IMR-90 (cell line): ENCODE measurements around the gene PLXNA4. TPM values are rescaled to one million over a fixed set of nuclear protein-coding genes. Genes with fewer than 3 reads are reported as not detected.
A peak's percentile ranks its signal among the peaks of the same experiment; 100 is the strongest.

Experiments
- ATAC-seq: fragments of 200-7000 bp; cut with Tn5 transposase; 2 replicates; pipeline ENCODE4 v1.9.1; 2020; ENCODE audit warnings: low read depth, mild to moderate bottlenecking, moderate library complexity
- BruUV-seq: library from RNA; stranded (reverse); fragments of 400-500 nt; replicated peaks from 2 replicates; lab custom pipeline; 2021; lab: Mats Ljungman, UMichigan
- CTCF ChIA-PET: fragments of 300-600 bp; formaldehyde crosslinking; extraction: SDS; loops from one replicate; lab custom pipeline; 2021; ENCODE audit warnings: antibody characterized with exemption; lab: Yijun Ruan, JAX
- POLR2A ChIA-PET: fragments of 300-600 bp; sonication (Branson Sonifier 250); formaldehyde crosslinking; loops from one replicate; lab custom pipeline; 2022; ENCODE audit warnings: antibody characterized with exemption; ENCODE audit not compliant: unreplicated experiment; lab: Charles Lee
- DNase-seq: peaks from one replicate; pipeline ENCODE4 v3.0.0; 2013
- H2AFZ ChIP-seq: replicated peaks from 2 replicates; pipeline ENCODE3; 2013; ENCODE audit warnings: low read length, mild to moderate bottlenecking; ENCODE audit not compliant: poor library complexity
- H2AK5ac ChIP-seq: 2 replicates; pipeline ENCODE4 v1.6.1; 2013; ENCODE audit warnings: low read depth, low read length, inconsistent platforms
- H2AK9ac ChIP-seq: replicated peaks from 2 replicates; pipeline ENCODE3; 2013; ENCODE audit warnings: mild to moderate bottlenecking, low read depth, low read length, moderate library complexity; ENCODE audit not compliant: poor library complexity
- H2BK120ac ChIP-seq: 2 replicates; pipeline ENCODE4 v1.6.1; 2013; ENCODE audit warnings: low read depth, low read length, inconsistent platforms
- H2BK15ac ChIP-seq: 3 replicates; pipeline ENCODE4 v1.6.1; 2013; ENCODE audit warnings: low read depth, low read length, inconsistent platforms
- H2BK20ac ChIP-seq: 2 replicates; pipeline ENCODE4 v1.6.1; 2013; ENCODE audit warnings: low read depth, mild to moderate bottlenecking, inconsistent platforms, low read length, moderate library complexity
- H2BK5ac ChIP-seq: 2 replicates; pipeline ENCODE4 v1.6.1; 2013; ENCODE audit warnings: mild to moderate bottlenecking, low read depth, low read length, inconsistent platforms; ENCODE audit not compliant: poor library complexity, severe bottlenecking
- H3K14ac ChIP-seq: replicated peaks from 2 replicates; pipeline ENCODE4 v1.6.1; 2013; ENCODE audit warnings: low read depth, low read length, inconsistent platforms
- H3K18ac ChIP-seq: 2 replicates; pipeline ENCODE4 v1.6.1; 2013; ENCODE audit warnings: low read depth, low read length, control low read depth
- H3K23ac ChIP-seq: 2 replicates; pipeline ENCODE4 v1.6.1; 2013; ENCODE audit warnings: low read depth, low read length, inconsistent platforms
- H3K27ac ChIP-seq: 2 replicates; pipeline ENCODE4 v1.5.1; 2013; ENCODE audit warnings: mild to moderate bottlenecking, control low read depth, low read length; ENCODE audit not compliant: insufficient read depth
- H3K27me3 ChIP-seq: 2 replicates; pipeline ENCODE4 v1.6.1; 2013; ENCODE audit warnings: low read length; ENCODE audit not compliant: control insufficient read depth, insufficient read depth
- H3K36me3 ChIP-seq: 2 replicates; pipeline ENCODE4 v1.6.1; 2013; ENCODE audit warnings: low read length, mixed read lengths; ENCODE audit not compliant: control insufficient read depth, insufficient read depth
- H3K4ac ChIP-seq: 2 replicates; pipeline ENCODE4 v1.6.1; 2013; ENCODE audit warnings: low read depth, low read length, inconsistent platforms
- H3K4me1 ChIP-seq: 2 replicates; pipeline ENCODE4 v1.6.1; 2013; ENCODE audit warnings: low read length, mixed read lengths; ENCODE audit not compliant: control insufficient read depth, insufficient read depth
- H3K4me2 ChIP-seq: 2 replicates; pipeline ENCODE4 v1.6.1; 2013; ENCODE audit warnings: low read depth, mild to moderate bottlenecking, control low read depth, low read length, moderate library complexity
- H3K4me3 ChIP-seq: 2 replicates; pipeline ENCODE4 v1.5.1; 2013; ENCODE audit warnings: low read depth, mild to moderate bottlenecking, control low read depth, low read length, moderate library complexity; ENCODE audit not compliant: insufficient read depth
- H3K56ac ChIP-seq: 2 replicates; pipeline ENCODE4 v1.6.1; 2013; ENCODE audit warnings: low read length, inconsistent platforms; ENCODE audit not compliant: insufficient read depth; ENCODE audit errors: extremely low read depth
- H3K79me1 ChIP-seq, 2 experiments: 2 replicates each; pipeline ENCODE4 v1.6.1; 2013; ENCODE audit warnings: low read length in 2 of 2, inconsistent platforms in 1 of 2, low read depth in 1 of 2
- H3K9ac ChIP-seq: 2 replicates; pipeline ENCODE4 v1.6.1; 2013; ENCODE audit warnings: low read depth, low read length, control low read depth
- H3K9me1 ChIP-seq: 2 replicates; pipeline ENCODE4 v1.6.1; 2013; ENCODE audit warnings: low read length, inconsistent platforms; ENCODE audit not compliant: insufficient read depth
- H3K9me3 ChIP-seq: 2 replicates; pipeline ENCODE4 v1.6.1; 2013; ENCODE audit warnings: low read length; ENCODE audit not compliant: control insufficient read depth, insufficient read depth
- H4K20me1 ChIP-seq: 2 replicates; pipeline ENCODE4 v1.6.1; 2013; ENCODE audit warnings: low read length, inconsistent platforms; ENCODE audit not compliant: insufficient read depth
- H4K5ac ChIP-seq: 2 replicates; pipeline ENCODE4 v1.6.1; 2013; ENCODE audit warnings: mild to moderate bottlenecking, low read depth, low read length, control low read depth
- H4K8ac ChIP-seq, 2 experiments: 2 replicates each; pipeline ENCODE4 v1.6.1; 2013; ENCODE audit warnings: low read depth in 2 of 2, low read length in 2 of 2, control low read depth in 1 of 2, inconsistent platforms in 1 of 2
- H4K91ac ChIP-seq: 2 replicates; pipeline ENCODE4 v1.6.1; 2013; ENCODE audit warnings: low read depth, low read length, inconsistent platforms; ENCODE audit not compliant: insufficient read depth
- CEBPB ChIP-seq: IDR thresholded peaks from 2 replicates; pipeline ENCODE4 v1.6.1; 2012; ENCODE audit warnings: low read depth, low read length, improper control_type of control experiment
- FOS ChIP-seq: fragments of 150-350 bp; IDR thresholded peaks from 2 replicates; pipeline ENCODE4 v1.6.1; 2016; ENCODE audit warnings: low read depth, low read length
- RAD21 ChIP-seq: IDR thresholded peaks from 2 replicates; pipeline ENCODE4 v1.6.1; 2012; ENCODE audit warnings: low read length, improper control_type of control experiment
- SMC3 ChIP-seq: fragments of 150-350 bp; IDR thresholded peaks from 2 replicates; pipeline ENCODE4 v1.6.1; 2016; ENCODE audit warnings: low read depth, mild to moderate bottlenecking, antibody characterized with exemption, low read length, moderate library complexity
- WGBS, 2 experiments: methylation state at CpG; one replicate each; pipeline versions ENCODE4 v1.1.5 to v1.1.7; 2013; ENCODE audit warnings: missing lambda C conversion rate in 2 of 2; ENCODE audit not compliant: insufficient read length in 1 of 2; ENCODE audit errors: extremely low coverage in 2 of 2; 5-methylcytosine and 5-hydroxymethylcytosine counted together
- dilution Hi-C: fragments of 300-500 bp; cut with HindIII; formaldehyde crosslinking; loops from one replicate; pipeline ENCODE4 v1.14.3; 2018; ENCODE audit warnings: low sequenced_read_pairs; ENCODE audit not compliant: unreplicated experiment
- in situ Hi-C: fragments of 300-500 bp; cut with MboI; formaldehyde crosslinking; loops from 3 replicates; pipeline ENCODE4 v1.14.3; 2019; ENCODE audit warnings: low sequenced_read_pairs, inconsistent platforms, mixed read lengths
- intact Hi-C: fragments of 100-400 bp; cut with micrococcal nuclease; formaldehyde crosslinking; loops from 2 replicates; pipeline ENCODE4 v1.10.0; 2022
- polyA plus RNA-seq, 3 experiments: library from polyadenylated mRNA; depleted of rRNA; stranded (reverse); fragments of >200 nt; gene quantifications; 2 replicates each; pipeline ENCODE4 v1.2.3, GENCODE V29; 2012; ENCODE audit warnings: low replicate concordance in 1 of 3
- total RNA-seq: library from RNA; depleted of rRNA; stranded (reverse); fragments of >200 nt; gene quantifications from 2 replicates; pipeline ENCODE4 v1.2.3, GENCODE V29; 2012

PLXNA4 gene
- total and polyA plus RNA-seq, 2 of the 4 experiments (the other 2 are of a cell fraction) = under 0.01 TPM

DNA sequence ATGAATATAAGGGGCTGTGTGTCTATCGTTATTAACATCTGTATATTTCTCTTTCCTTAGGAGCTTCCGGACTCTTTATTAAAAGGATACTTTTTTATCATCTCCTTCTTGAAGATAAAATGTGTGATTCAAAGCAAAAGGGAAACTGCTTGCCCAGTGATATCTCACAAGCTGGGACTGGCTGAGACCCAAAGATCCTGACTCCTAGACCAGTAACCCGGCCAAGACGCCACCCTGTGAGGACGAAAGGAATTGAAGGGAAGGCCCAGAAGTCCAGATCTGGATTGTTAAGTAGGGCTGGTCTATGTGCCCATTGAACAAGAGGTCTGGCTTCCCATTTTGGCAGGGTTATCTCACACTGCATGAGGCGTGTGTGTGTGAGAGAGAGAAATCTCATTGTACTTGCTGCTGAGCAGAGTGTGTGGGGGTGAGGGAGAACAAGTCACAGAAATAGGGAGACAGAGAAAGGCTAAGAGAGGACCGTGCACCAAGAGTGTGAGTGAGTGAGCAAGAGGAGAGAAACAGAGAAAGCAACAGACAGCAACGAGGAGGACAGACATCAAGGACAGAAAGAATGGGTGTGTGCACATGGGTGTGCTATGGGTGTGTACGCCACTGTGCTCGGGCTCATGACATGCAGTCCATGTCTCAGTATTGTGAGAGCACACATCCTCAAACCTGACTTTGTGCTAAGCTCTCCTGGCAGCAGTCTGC, 75.4 kb downstream of the PLXNA4 start:
- H3K4me1 ChIP-seq = no peaks in the 10 kb centered on the region
- no peak overlapping the region for H3K4me2 ChIP-seq
- WGBS, 2 experiments = 0% methylated on average over 1 of the region's 10 CpGs; no CpG with 5 or more reads in 1 of the 2 experiments
- no peaks in the 10 kb centered on the region for H3K79me1 ChIP-seq
- dilution Hi-C loops = no loop called here
- H3K27me3 ChIP-seq = no peaks in the 10 kb centered on the region
- no peak overlapping the region for H2BK15ac ChIP-seq
- CTCF ChIA-PET = no interaction called here
- no peak overlapping the region for H2BK5ac ChIP-seq
- H3K4ac ChIP-seq = no peak overlapping the region
- H3K14ac ChIP-seq = no peak overlapping the region
- no peak overlapping the region for H3K23ac ChIP-seq
- no peak overlapping the region for H2BK20ac ChIP-seq
- H3K18ac ChIP-seq = no peak overlapping the region
- H2AK5ac ChIP-seq = no peak overlapping the region
- intact Hi-C loops = no loop called here
- H4K5ac ChIP-seq = no peak overlapping the region
- no peak overlapping the region for H3K4me3 ChIP-seq
- H2AK9ac ChIP-seq = no peak overlapping the region
- DNase-seq (no peak), ATAC-seq (no peak)
- no peaks in the 10 kb centered on the region for H4K20me1 ChIP-seq
- POLR2A ChIA-PET = no interaction called here
- no peaks in the 10 kb centered on the region for H3K9me3 ChIP-seq
- H3K56ac ChIP-seq = no peak overlapping the region
- no peak overlapping the region for H2BK120ac ChIP-seq
- H3K9ac ChIP-seq = no peak overlapping the region
- BruUV-seq = no TSS peak
- H3K27ac ChIP-seq = no peak overlapping the region
- no peaks in the 10 kb centered on the region for H3K36me3 ChIP-seq
- H4K91ac ChIP-seq = no peak overlapping the region
- in situ Hi-C loops = no loop called here
- H3K9me1 ChIP-seq = no peaks in the 10 kb centered on the region
- TF ChIP-seq RAD21 = no peak
- TF ChIP-seq CEBPB = no peak
- no peak for TF ChIP-seq FOS
- no peak for TF ChIP-seq SMC3
- no peak overlapping the region for H4K8ac ChIP-seq
- H2AFZ ChIP-seq = peak overlapping the region; percentile 40
